H9 (cell line): ENCODE measurements around the gene JADE2. TPM values are rescaled to one million over a fixed set of nuclear protein-coding genes. Genes with fewer than 3 reads are reported as not detected.
A peak's percentile ranks its signal among the peaks of the same experiment; 100 is the strongest.

Experiments used
- DNase-seq: peaks from one replicate; pipeline ENCODE4 v3.0.0-alpha.2; 2017
- H2AFZ ChIP-seq: one replicate; pipeline ENCODE4 v1.6.1; 2013; ENCODE audit warnings: mild to moderate bottlenecking, low read length, control low read depth, moderate library complexity
- H2AK5ac ChIP-seq: 2 replicates; pipeline ENCODE4 v1.6.1; 2013; ENCODE audit warnings: low read length, control low read depth, mixed read lengths; ENCODE audit not compliant: insufficient read length
- H2BK120ac ChIP-seq: one replicate; pipeline ENCODE4 v1.6.1; 2013; ENCODE audit warnings: low read depth, mild to moderate bottlenecking, low read length, control low read depth, inconsistent platforms; ENCODE audit not compliant: poor library complexity, severe bottlenecking
- H2BK12ac ChIP-seq: 2 replicates; pipeline ENCODE4 v1.6.1; 2013; ENCODE audit warnings: low read length, control low read depth, mixed read lengths, low read depth; ENCODE audit not compliant: insufficient read length
- H2BK15ac ChIP-seq: 2 replicates; pipeline ENCODE4 v1.6.1; 2013; ENCODE audit warnings: low read depth, low read length, control low read depth
- H2BK20ac ChIP-seq: one replicate; pipeline ENCODE4 v1.6.1; 2013; ENCODE audit warnings: low read depth, mild to moderate bottlenecking, low read length, control low read depth, inconsistent platforms; ENCODE audit not compliant: poor library complexity, severe bottlenecking
- H2BK5ac ChIP-seq: 2 replicates; pipeline ENCODE4 v1.6.1; 2013; ENCODE audit warnings: low read length, control low read depth, mixed read lengths; ENCODE audit not compliant: insufficient read length
- H3K14ac ChIP-seq: 2 replicates; pipeline ENCODE4 v1.6.1; 2013; ENCODE audit warnings: low read length, control low read depth; ENCODE audit not compliant: insufficient read depth
- H3K18ac ChIP-seq: 2 replicates; pipeline ENCODE4 v1.6.1; 2013; ENCODE audit warnings: low read depth, mild to moderate bottlenecking, mixed read lengths, low read length, control low read depth; ENCODE audit not compliant: insufficient read length
- H3K23ac ChIP-seq: 2 replicates; pipeline ENCODE4 v1.6.1; 2013; ENCODE audit warnings: low read length, control low read depth, mixed read lengths, low read depth; ENCODE audit not compliant: insufficient read length
- H3K23me2 ChIP-seq: 2 replicates; pipeline ENCODE4 v1.6.1; 2013; ENCODE audit warnings: low read depth, mild to moderate bottlenecking, mixed read lengths, low read length, control low read depth; ENCODE audit not compliant: insufficient read length, poor library complexity, severe bottlenecking
- H3K27ac ChIP-seq: 2 replicates; pipeline ENCODE4 v1.5.1; 2013; ENCODE audit warnings: low read length, control low read depth, mixed read lengths, low read depth; ENCODE audit not compliant: insufficient read length
- H3K27me3 ChIP-seq: 2 replicates; pipeline ENCODE4 v1.6.1; 2013; ENCODE audit warnings: low read length, control low read depth, inconsistent platforms; ENCODE audit not compliant: insufficient read depth
- H3K4ac ChIP-seq: 2 replicates; pipeline ENCODE4 v1.6.1; 2013; ENCODE audit warnings: low read depth, mild to moderate bottlenecking, control low read depth, inconsistent platforms, low read length, moderate library complexity
- H3K4me1 ChIP-seq: 2 replicates; pipeline ENCODE4 v1.6.1; 2013; ENCODE audit warnings: low read length, control low read depth, inconsistent platforms; ENCODE audit not compliant: insufficient read depth
- H3K4me2 ChIP-seq: 2 replicates; pipeline ENCODE4 v1.6.1; 2013; ENCODE audit warnings: low read length, control low read depth, mixed read lengths; ENCODE audit not compliant: insufficient read length, insufficient read depth
- H3K56ac ChIP-seq: 2 replicates; pipeline ENCODE4 v1.6.1; 2013; ENCODE audit warnings: low read depth, mild to moderate bottlenecking, mixed read lengths, low read length, control low read depth; ENCODE audit not compliant: insufficient read length
- H3K79me1 ChIP-seq: 2 replicates; pipeline ENCODE4 v1.6.1; 2013; ENCODE audit warnings: low read depth, mild to moderate bottlenecking, moderate library complexity, low read length, control low read depth, inconsistent platforms; ENCODE audit not compliant: insufficient read depth, poor library complexity, severe bottlenecking
- H3K79me2 ChIP-seq: 2 replicates; pipeline ENCODE4 v1.6.1; 2013; ENCODE audit warnings: low read length, control low read depth, inconsistent platforms; ENCODE audit not compliant: insufficient read depth
- H3K9ac ChIP-seq: 2 replicates; pipeline ENCODE4 v1.6.1; 2013; ENCODE audit warnings: low read length, control low read depth, mixed read lengths; ENCODE audit not compliant: insufficient read length; ENCODE audit errors: extremely low read depth
- H3K9me3 ChIP-seq: one replicate; pipeline ENCODE4 v1.6.1; 2013; ENCODE audit warnings: low read depth, low read length, inconsistent platforms; ENCODE audit not compliant: control insufficient read depth
- H3T11ph ChIP-seq: one replicate; pipeline ENCODE4 v1.6.1; 2013; ENCODE audit warnings: mild to moderate bottlenecking, low read length, control low read depth, inconsistent platforms
- H4K20me1 ChIP-seq: one replicate; pipeline ENCODE4 v1.6.1; 2013; ENCODE audit not compliant: control insufficient read depth, insufficient read length, insufficient read depth
- H4K5ac ChIP-seq: 2 replicates; pipeline ENCODE4 v1.6.1; 2013; ENCODE audit warnings: low read depth, mild to moderate bottlenecking, mixed read lengths, low read length, control low read depth; ENCODE audit not compliant: insufficient read length
- H4K8ac ChIP-seq: replicated peaks from 2 replicates; pipeline ENCODE4 v1.6.1; 2013; ENCODE audit warnings: low read length, control low read depth, mixed read lengths, low read depth; ENCODE audit not compliant: insufficient read length
- H4K91ac ChIP-seq: 2 replicates; pipeline ENCODE4 v1.6.1; 2013; ENCODE audit warnings: low read depth, mild to moderate bottlenecking, moderate library complexity, mixed read lengths, low read length, control low read depth; ENCODE audit not compliant: insufficient read length
- H3K27ac Mint-ChIP-seq, 3 experiments: 2 replicates in 2 of 3; 3 replicates in 1 of 3; pipeline ENCODE4 v1.8.0; 2020 to 2021; ENCODE audit warnings: mixed read lengths in 3 of 3, mild to moderate bottlenecking in 1 of 3, moderate library complexity in 1 of 3
- H3K27me3 Mint-ChIP-seq: 2 replicates; pipeline ENCODE4 v1.8.0; 2021; ENCODE audit warnings: low read depth, mild to moderate bottlenecking, moderate library complexity, mixed read lengths
- H3K36me3 Mint-ChIP-seq, 3 experiments: 2 replicates in 2 of 3; 3 replicates in 1 of 3; pipeline ENCODE4 v1.8.0; 2020 to 2021; ENCODE audit warnings: low read depth in 3 of 3, mixed read lengths in 3 of 3; ENCODE audit not compliant: insufficient read depth in 1 of 3
- H3K4me1 Mint-ChIP-seq, 2 experiments: 2 replicates each; pipeline ENCODE4 v1.8.0; 2020; ENCODE audit warnings: mixed read lengths in 2 of 2
- H3K4me3 Mint-ChIP-seq, 2 experiments: 2 replicates in 1 of 2; 3 replicates in 1 of 2; pipeline ENCODE4 v1.8.0; 2020 to 2021; ENCODE audit warnings: mild to moderate bottlenecking in 2 of 2, mixed read lengths in 2 of 2, moderate library complexity in 1 of 2
- H3K9me3 Mint-ChIP-seq, 2 experiments: 2 replicates in 1 of 2; 3 replicates in 1 of 2; pipeline ENCODE4 v1.8.0; 2020; ENCODE audit warnings: mild to moderate bottlenecking in 2 of 2, mixed read lengths in 2 of 2, moderate library complexity in 1 of 2
- total RNA-seq: library from RNA; stranded (reverse); gene quantifications from 2 replicates; pipeline ENCODE4 v1.2.1, GENCODE V29; 2021
- TF ChIP-seq, protein P1 (sequence below): fragments of 200-600 bp; sonication (generic); conservative IDR thresholded peaks from 3 replicates; pipeline ENCODE4 v1.8.0; 2021; ENCODE audit warnings: antibody characterized with exemption, mild to moderate bottlenecking

JADE2 gene
- total RNA-seq, 1 experiment from 2014 or later: 99.7 TPM

DNA sequence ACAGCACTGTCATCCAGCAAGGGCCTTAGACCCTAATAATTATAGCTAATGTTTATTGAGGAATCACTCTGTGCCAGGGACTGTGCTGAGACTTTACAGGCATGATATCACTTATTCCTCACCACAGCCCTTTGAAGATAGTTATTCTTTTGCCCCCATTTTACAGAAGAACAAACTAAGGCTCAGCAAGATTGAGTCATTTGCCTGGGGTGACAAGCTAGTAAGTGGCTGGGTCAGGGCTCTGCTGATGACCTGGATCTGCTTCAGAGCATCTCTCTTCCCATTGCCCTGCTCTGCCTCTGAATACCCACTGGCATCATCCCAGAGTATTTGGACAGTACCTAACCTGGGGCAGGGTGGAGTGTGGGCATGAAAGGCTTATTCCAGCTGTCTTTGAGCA lies 11.8 kb downstream of the JADE2 start:
- Histone ChIP-seq H2BK12ac (no peak overlapping the region), H2AFZ (no peak overlapping the region), H4K91ac (no peak overlapping the region), H2BK15ac (no peak overlapping the region), H4K5ac (no peak overlapping the region), H3K4me2 (no peak overlapping the region), H4K20me1 (no peaks in the 10 kb centered on the region), H3K79me2 (peaks cover 21% of the 10 kb centered on the region; the same call in 1 of the 2 replicates), H3K18ac (no peak overlapping the region), H3K14ac (no peak overlapping the region), H3K23ac (no peak overlapping the region), H3K4me1 (peaks cover 7% of the 10 kb centered on the region), H3K4ac (no peak overlapping the region), H3K9me3 (no peaks in the 10 kb centered on the region), H3K79me1 (no peaks in the 10 kb centered on the region), H2BK120ac (no peak overlapping the region), H3K27ac (no peak overlapping the region), H3T11ph (no peak overlapping the region), H2AK5ac (no peak overlapping the region), H3K27me3 (no peaks in the 10 kb centered on the region), H2BK20ac (no peak overlapping the region), H3K23me2 (no peaks in the 10 kb centered on the region), H3K56ac (no peak overlapping the region), H2BK5ac (no peak overlapping the region), H4K8ac (no peak overlapping the region), H3K9ac (no peak overlapping the region)
- Mint-ChIP-seq H3K27me3 (no peaks in the 10 kb centered on the region), H3K4me3 (no peak overlapping the region), H3K36me3 (peaks cover 16 to 58% (median 36%) of the 10 kb centered on the region in 3 experiments), H3K27ac (0 out of 7 replicates have a peak overlapping the region, but pooled peaks of 1 of the 3 experiments have one; percentile 50), H3K4me1 (peaks cover 76 to 81% of the 10 kb centered on the region in 2 experiments), H3K9me3 (no peaks in the 10 kb centered on the region)
- TF ChIP-seq, protein P1, sequence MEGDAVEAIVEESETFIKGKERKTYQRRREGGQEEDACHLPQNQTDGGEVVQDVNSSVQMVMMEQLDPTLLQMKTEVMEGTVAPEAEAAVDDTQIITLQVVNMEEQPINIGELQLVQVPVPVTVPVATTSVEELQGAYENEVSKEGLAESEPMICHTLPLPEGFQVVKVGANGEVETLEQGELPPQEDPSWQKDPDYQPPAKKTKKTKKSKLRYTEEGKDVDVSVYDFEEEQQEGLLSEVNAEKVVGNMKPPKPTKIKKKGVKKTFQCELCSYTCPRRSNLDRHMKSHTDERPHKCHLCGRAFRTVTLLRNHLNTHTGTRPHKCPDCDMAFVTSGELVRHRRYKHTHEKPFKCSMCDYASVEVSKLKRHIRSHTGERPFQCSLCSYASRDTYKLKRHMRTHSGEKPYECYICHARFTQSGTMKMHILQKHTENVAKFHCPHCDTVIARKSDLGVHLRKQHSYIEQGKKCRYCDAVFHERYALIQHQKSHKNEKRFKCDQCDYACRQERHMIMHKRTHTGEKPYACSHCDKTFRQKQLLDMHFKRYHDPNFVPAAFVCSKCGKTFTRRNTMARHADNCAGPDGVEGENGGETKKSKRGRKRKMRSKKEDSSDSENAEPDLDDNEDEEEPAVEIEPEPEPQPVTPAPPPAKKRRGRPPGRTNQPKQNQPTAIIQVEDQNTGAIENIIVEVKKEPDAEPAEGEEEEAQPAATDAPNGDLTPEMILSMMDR: no peak
- DNase-seq: no peak
